Activated CD4-positive, alpha-beta T cell treated with anti-CD3 and anti-CD28 coated beads for 4 hours (primary cell): ENCODE results near the gene ADAM30.
"Not testable (repeated sequence)": the region's sequence is repeated elsewhere in the genome, so short reads cannot be mapped to it uniquely, and the experiment has no call there.

ENCODE experiments used
- DNase-seq, 2 donors: peaks; one replicate each; pipeline ENCODE4 v3.0.0-alpha.2; 2020

ADAM30 gene

DNA sequence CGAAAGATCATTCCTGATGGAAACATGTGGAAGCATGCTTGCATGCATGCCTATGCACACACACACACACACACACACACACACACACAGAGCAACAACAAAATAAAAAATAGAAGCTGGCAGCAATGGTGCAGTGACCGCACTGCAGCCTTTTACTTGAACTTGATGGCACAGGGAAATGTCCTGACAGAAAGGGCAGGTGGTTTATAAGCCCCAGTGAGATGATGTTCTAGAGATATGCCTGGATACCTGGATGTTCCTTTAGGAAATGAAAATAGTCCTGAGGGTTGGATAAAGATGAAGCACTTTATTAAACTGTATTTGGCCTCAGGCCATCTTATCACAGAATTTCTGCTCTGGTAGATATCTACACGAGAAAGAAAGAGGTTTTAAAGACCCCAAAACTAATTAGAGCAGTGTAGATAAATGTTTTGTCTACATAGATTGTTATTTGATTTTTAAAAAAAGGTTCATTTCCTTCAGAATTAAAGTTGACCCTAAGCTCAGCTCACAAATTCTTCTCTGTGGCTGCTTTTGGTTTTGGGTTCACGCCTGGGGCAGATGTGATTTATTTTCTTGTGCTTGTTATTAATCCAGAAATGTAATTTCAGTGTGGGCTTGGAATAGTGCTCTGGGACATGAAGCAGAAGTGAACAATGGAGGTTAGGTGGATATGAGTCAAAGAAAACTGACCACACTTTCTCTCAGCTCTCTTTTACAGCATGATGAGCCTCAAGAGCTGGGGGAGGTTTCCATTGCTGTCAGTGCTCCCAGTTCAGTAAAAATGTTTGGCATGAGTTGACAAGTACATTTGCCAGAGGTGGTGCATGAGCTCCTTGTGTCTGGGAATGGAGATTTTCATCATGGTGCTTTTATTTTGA, 22.9 kb downstream of the ADAM30 start:
- no peak for DNase-seq

DNA sequence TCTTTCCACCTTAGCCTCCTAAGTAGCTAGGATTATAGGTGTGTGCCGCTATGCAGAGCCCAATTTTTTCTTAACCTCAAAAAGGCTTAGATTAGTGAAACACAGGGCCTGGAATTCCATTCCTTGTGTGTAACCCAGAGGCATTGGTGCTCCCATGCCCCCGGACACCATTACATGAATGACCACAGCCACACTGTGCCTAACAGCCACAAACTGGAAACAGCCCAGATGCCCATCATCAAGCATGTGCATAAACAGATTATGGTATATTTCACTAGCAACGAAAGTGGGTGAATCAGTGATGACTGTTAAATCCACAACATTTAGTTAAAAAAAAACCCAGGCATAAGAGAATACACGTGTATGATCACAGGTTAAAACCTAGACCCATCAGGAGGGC, 24.4 kb downstream of the ADAM30 start:
- DNase-seq, result no peak

DNA sequence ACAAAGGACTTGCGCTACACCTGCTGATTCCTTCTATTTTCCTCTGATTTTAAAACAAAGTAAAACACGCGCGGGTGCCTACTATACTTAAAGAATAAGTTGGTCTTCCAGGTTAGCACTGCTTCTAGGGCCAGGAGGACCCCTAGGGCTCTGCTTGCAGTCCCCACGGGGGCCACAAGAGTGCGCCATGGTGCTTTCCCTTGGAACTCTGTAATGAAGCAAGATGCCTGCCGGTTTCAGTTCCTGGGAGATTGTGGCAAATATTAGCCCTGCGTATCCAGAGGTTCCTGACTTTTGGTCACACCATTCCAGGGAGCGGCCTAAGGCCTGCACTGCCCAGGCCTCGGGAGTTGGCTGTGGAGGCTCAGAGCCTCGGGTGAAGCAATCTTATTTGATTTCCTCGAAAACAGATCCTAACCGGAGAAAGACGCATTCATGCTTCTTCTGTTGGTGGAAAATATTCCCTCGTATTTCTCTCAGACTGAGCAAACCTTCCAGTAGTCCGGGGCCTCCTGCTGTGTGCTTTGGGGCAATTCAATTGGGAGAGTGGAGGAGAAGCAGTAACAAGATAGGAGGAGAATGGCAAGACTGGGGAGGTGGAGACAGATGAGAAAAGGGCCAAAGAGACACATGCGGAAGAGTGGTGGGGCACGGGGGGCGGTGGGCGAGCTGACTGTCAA, 25.3 kb downstream of the ADAM30 start:
- DNase-seq, result peak; percentile 21 to 50

DNA sequence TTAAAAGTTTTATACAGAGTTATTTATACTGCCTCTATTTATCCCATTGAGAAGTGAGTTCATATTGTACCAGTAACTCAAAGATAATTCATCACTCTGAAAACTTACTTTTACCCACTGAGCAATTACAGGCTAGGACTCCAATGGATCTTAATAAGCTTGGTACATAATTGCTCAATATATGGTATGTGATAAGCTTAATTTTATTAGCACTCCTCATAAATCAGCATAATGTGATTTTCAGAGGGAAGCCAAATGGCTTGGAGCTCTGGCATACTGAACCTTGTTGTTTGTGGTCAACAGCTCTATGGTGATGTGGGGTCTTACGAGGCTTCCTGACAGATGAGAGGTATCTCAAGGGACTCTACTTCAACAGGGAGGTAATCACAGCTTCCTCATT, 26.3 kb downstream of the ADAM30 start:
- DNase-seq, result no peak

DNA sequence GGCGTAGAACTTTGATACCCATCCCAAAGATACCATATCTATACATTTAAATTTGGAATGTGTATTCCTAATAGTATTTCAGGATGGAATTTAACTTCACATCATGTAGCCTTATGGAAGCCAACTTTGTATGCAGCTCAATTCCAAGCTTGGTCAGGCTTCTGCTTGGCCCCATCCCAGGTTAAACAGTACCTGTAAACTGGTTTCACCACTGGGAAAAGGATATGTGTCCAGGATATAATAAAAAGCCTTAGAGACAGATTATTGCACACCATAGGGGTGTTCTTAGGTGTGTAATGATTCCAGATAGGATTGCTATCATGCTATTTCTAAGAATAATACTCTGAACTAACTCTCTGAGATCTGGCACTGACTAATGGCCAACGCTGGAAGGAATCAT, 28.1 kb downstream of the ADAM30 start:
- no peak for DNase-seq

DNA sequence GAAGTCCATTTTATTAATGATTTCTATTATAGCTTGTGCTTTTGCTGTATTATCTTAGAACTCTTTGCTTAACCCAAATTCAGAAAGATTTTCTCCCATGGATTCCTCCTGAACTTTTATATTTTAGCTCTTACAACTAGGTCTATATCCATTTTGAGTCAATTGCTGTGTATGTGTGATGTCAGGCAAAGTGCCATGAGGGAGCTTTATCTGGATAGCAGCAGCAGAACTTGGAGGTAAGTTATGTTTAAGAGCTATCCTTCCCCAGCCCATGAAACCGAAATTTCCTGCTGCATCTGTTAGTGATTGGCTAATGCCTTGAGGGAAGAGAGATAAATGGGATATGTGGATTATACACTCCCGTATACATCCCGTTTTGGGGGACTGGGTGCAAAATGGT, 29.9 kb downstream of the ADAM30 start:
- DNase-seq, result no peak

DNA sequence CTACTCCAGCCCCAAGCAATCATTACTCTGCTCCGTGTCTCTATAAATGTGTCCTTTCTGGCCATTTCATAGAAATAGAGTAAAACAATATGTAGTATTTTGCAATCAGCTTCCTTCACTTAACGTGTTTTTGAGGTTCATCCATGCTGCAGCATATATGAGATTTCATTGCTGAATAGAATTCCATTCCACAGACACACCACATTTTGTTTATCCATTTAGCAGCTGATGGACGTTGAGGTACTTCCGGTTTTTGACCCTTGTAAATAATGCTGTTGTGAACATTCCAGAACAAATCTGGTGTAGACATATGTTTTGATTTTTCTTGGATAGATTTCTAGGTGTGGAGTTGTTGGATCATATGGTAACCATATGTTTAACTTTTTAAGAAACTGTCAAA, 30.7 kb downstream of the ADAM30 start:
- no peak for DNase-seq

DNA sequence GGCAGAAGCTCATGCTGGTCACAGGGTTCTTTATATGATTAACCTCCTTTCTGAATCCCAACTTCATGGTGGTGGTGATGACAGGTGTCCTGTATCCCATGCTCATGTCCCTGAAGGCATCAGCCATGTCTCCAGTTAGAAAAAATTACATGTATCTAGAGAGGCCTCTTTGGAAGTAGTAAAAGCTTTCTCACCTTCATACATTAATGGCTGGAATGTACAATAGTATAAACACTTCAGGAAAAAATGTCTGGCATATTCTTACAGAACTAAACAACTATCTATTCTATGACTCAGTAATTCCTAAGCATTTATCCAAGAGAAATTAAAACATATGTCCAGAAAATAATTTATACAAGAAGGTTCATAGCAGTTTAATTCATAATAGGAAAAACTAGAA, 34.0 kb downstream of the ADAM30 start:
- DNase-seq, result no peak

DNA sequence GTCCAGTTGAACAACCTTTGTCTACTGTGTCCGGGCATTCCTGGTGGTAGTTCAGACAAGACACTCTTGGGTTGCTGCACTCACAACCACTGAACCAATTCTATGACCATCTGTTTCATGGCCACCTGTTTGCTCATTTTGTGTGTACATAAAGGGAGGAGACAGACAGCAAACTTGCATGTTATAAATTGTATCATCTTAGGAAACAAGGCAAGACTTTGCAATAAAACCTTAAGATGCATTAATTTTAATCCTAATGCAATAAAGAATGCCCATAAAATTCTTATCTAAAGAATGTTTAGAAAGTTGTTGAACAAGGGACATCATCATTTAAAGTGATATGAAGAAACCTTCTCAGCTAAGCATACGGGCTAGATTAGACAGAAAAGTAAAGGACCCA, 34.8 kb downstream of the ADAM30 start:
- DNase-seq, result no peak

DNA sequence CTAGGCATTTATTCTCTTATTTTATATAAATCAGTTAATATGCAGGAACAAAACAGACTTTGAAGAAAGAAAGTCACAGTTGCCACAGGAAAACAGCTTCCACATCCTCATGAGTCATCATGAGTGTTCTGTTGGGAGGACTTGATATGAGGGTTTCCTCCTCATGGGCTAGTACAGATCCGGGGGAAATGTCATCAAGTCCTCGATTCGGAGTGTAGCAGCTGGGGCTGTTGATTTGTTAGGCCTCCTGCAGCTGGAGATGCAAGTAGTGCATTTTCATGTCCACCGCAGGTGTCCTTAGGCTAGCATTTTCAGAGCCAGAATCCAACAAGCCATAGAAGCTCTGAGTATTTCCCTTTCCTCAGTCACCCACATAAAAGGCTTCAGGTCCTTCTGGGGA, 36.7 kb downstream of the ADAM30 start:
- no peak for DNase-seq

DNA sequence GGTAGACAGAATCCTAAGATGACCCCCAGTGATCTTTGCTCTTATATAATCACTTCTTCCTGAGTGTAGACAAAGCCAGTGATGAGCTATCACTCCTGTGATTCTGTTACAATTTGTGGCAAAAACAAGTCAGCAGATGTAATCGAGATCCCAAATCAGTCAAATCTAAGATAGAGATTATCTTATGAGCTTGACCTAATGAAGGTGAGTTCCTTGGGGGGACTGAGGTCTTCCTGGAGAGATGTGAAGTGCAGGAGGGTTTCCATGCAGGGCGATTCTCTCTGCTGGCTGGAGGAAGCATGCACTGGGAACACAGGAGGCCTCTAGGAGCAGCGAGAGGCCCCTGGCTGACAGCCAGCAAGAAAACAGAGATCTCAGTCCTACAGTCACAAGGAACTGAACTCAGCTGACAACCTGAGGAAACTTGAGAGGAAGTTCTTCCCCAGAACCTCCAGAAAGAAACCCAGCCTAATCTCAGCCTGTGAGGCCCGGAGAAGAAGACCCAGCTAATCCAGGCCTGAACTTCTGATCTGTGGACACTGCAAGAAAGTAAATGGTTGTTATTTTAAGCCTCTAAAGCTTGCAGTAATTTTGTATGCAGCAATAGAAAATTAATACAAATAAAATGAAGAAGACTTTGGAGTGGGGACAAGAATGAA, 37.6 kb downstream of the ADAM30 start:
- not testable (repeated sequence) for DNase-seq

DNA sequence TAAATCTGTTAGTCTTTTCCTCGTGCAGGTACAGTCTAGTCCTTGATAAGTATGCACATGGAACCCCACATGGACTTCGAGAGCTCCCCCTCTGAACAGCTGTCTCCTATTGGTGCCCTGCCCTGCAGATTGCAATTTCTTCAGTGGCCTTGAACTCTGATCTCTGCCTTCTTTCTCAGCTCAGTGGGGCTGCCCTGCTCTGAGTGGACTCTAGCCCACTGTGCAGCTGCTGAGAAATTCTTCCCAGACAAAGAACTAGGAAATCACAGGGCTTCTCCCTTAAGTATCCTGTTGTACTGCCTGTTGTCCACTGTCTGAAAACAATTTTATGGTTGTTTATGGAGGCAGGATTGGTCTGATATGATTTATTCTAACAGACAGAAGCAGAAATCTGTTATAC, 38.2 kb downstream of the ADAM30 start:
- DNase-seq, result no peak

DNA sequence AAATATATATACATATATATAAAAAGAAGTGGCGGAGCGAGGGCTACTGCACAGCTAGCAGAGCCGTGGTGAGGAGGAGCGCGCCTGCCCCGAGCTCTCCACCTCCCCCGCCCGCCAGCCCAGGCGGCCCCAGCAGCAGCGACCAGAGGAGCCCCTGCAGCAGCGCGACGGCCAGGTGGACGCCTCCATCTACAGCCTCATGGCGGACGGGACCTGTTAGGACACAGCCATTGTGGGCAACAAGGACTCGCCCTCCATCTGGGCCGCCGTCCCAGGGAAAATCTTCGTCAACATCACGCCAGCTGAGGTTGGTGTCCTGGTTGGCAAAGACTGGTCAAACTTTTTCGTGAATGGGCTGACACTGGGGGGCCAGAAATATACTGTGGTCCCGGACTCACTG, 43.2 kb downstream of the ADAM30 start:
- no peak for DNase-seq

DNA sequence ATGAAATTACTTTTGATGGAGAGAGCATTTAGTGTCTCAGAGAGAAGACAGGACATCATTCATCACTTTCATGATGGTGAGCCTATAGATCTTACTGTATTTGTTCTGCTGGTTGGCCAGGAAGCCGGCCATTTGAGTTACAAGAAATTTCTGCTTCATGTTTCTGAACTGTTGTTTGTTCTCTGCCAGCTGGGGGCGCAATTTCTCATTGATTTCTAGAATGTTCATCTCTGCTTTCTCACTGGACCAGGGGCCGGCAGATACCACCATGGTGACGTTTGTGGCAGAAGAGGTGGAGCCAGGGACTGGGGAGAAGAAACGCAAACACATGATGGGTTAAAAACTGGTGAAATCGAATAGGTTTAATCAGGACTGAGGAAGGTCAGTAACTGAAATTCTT, 52.1 kb downstream of the ADAM30 start:
- not testable (repeated sequence) for DNase-seq
